ENCODE results near the gene C12orf75. TPM values are rescaled to one million over a fixed set of nuclear protein-coding genes. Genes with fewer than 3 reads are reported as not detected.
"Not testable (repeated sequence)": the region's sequence is repeated elsewhere in the genome, so short reads cannot be mapped to it uniquely, and the experiment has no call there.

The C12orf75 gene
- total RNA-seq, 2 experiments from 2014 or later = 16.7 to 17.0 TPM

GRCh38 chr12:105296116-105297089 lies 34.1 kb upstream of the C12orf75 start:
- Mint-ChIP-seq H3K4me3 (no peak overlapping the region), H3K4me1 (ENCODE audit: low read depth) (no peaks in the 10 kb centered on the region), H3K27me3 (no peaks in the 10 kb centered on the region), H3K36me3 (ENCODE audit: low read depth) (peaks cover 4% of the 10 kb centered on the region), H3K27ac (no peak overlapping the region), H3K9me3 (peaks cover 2% of the 10 kb centered on the region)
- no peak overlapping the region for H3K4me3 ChIP-seq (ENCODE audit: low read length)
- no peak for ATAC-seq (ENCODE audit: poor library complexity)
- POLR2A ChIA-PET = no interaction called here
- intact Hi-C loops (cut with DNase I, micrococcal nuclease) = no loop called here
- H3K36me3 ChIP-seq (ENCODE audit: insufficient read depth, low read length) = no peaks in the 10 kb centered on the region
- H3K27ac ChIP-seq (ENCODE audit: low read depth in 1 of 2, low read length in 2 of 2) = no peak overlapping the region
- no peaks in the 10 kb centered on the region for H3K4me1 ChIP-seq (ENCODE audit: insufficient read depth, low read length)
- DNase-seq = no peak
- no peak for TF ChIP-seq CTCF (IDR thresholded peaks at IDR 0.05)
- H3K27me3 ChIP-seq (ENCODE audit: control insufficient read depth in 1 of 2, insufficient read depth in 2 of 2, low read length in 2 of 2) = no peaks in the 10 kb centered on the region
- CTCF ChIA-PET = interaction anchor here (0.5 to 0.9 kb wide), 2 partner anchors 88 to 1280 kb away, joined by 3 to 4 read pairs; no protein-coding TSS in a partner anchor
- peaks cover 0 to 10% of the 10 kb centered on the region in 2 experiments for H3K9me3 ChIP-seq (ENCODE audit: control insufficient read depth in 1 of 2, insufficient read depth in 1 of 2, low read length in 2 of 2)

- no peaks in the 10 kb centered on the region for H3K36me3 ChIP-seq (ENCODE audit: insufficient read depth, low read length)
- ATAC-seq (ENCODE audit: poor library complexity) (no peak), DNase-seq (no peak)
- no peak for TF ChIP-seq CTCF (IDR thresholded peaks at IDR 0.05)
- H3K27ac ChIP-seq (ENCODE audit: low read depth in 1 of 2, low read length in 2 of 2) = no peak overlapping the region
- Mint-ChIP-seq H3K36me3 (ENCODE audit: low read depth) (peaks cover 4% of the 10 kb centered on the region), H3K27ac (no peak overlapping the region), H3K9me3 (peaks cover 2% of the 10 kb centered on the region), H3K4me3 (no peak overlapping the region), H3K4me1 (ENCODE audit: low read depth) (no peaks in the 10 kb centered on the region), H3K27me3 (no peaks in the 10 kb centered on the region)
- H3K9me3 ChIP-seq (ENCODE audit: control insufficient read depth in 1 of 2, insufficient read depth in 1 of 2, low read length in 2 of 2) = peaks cover 0 to 10% of the 10 kb centered on the region in 2 experiments
- H3K4me3 ChIP-seq (ENCODE audit: low read length) = no peak overlapping the region
- ChIA-PET CTCF (no interaction called here), POLR2A (no interaction called here)
- H3K4me1 ChIP-seq (ENCODE audit: insufficient read depth, low read length) = no peaks in the 10 kb centered on the region
- intact Hi-C loops (cut with DNase I, micrococcal nuclease) = no loop called here
- H3K27me3 ChIP-seq (ENCODE audit: control insufficient read depth in 1 of 2, insufficient read depth in 2 of 2, low read length in 2 of 2) = no peaks in the 10 kb centered on the region
Measured at GRCh38 chr12:105300883-105301282, 29.6 kb upstream of the C12orf75 start.

GRCh38 chr12:105301696-105302095 lies 28.8 kb upstream of the C12orf75 start:
- TF ChIP-seq CTCF (IDR thresholded peaks at IDR 0.05) = no peak
- Mint-ChIP-seq H3K4me3 (no peak overlapping the region), H3K4me1 (ENCODE audit: low read depth) (no peaks in the 10 kb centered on the region), H3K27me3 (no peaks in the 10 kb centered on the region), H3K36me3 (ENCODE audit: low read depth) (peaks cover 4% of the 10 kb centered on the region), H3K27ac (no peak overlapping the region), H3K9me3 (peaks cover 2% of the 10 kb centered on the region)
- Histone ChIP-seq H3K27ac (ENCODE audit: low read depth in 1 of 2, low read length in 2 of 2) (no peak overlapping the region), H3K27me3 (ENCODE audit: control insufficient read depth in 1 of 2, insufficient read depth in 2 of 2, low read length in 2 of 2) (no peaks in the 10 kb centered on the region), H3K4me3 (ENCODE audit: low read length) (no peak overlapping the region), H3K4me1 (ENCODE audit: insufficient read depth, low read length) (no peaks in the 10 kb centered on the region), H3K9me3 (ENCODE audit: control insufficient read depth in 1 of 2, insufficient read depth in 1 of 2, low read length in 2 of 2) (peaks cover 0 to 10% of the 10 kb centered on the region in 2 experiments), H3K36me3 (ENCODE audit: insufficient read depth, low read length) (no peaks in the 10 kb centered on the region)
- POLR2A ChIA-PET = no interaction called here
- intact Hi-C loops (cut with DNase I, micrococcal nuclease) = no loop called here
- CTCF ChIA-PET = no interaction called here
- no peak for ATAC-seq (ENCODE audit: poor library complexity)
- DNase-seq = no peak

- H3K27ac ChIP-seq (ENCODE audit: low read depth in 1 of 2, low read length in 2 of 2); H3K27ac Mint-ChIP-seq; intact Hi-C loops (cut with DNase I, micrococcal nuclease); H3K36me3 ChIP-seq (ENCODE audit: insufficient read depth, low read length); H3K4me1 ChIP-seq (ENCODE audit: insufficient read depth, low read length); H3K27me3 ChIP-seq (ENCODE audit: control insufficient read depth in 1 of 2, insufficient read depth in 2 of 2, low read length in 2 of 2); H3K4me1 Mint-ChIP-seq (ENCODE audit: low read depth); H3K4me3 Mint-ChIP-seq; H3K27me3 Mint-ChIP-seq; H3K9me3 Mint-ChIP-seq; POLR2A ChIA-PET; H3K36me3 Mint-ChIP-seq (ENCODE audit: low read depth); H3K4me3 ChIP-seq (ENCODE audit: low read length); DNase-seq; ATAC-seq (ENCODE audit: poor library complexity); CTCF ChIA-PET: not testable (repeated sequence)
- H3K9me3 ChIP-seq (ENCODE audit: control insufficient read depth in 1 of 2, insufficient read depth in 1 of 2, low read length in 2 of 2) = peaks cover 0 to 10% of the 10 kb centered on the region in 2 experiments
Measured at GRCh38 chr12:105302986-105303385, 27.5 kb upstream of the C12orf75 start.

- H3K4me3 Mint-ChIP-seq; H3K9me3 ChIP-seq (ENCODE audit: control insufficient read depth in 1 of 2, insufficient read depth in 1 of 2, low read length in 2 of 2); CTCF ChIA-PET; H3K27ac Mint-ChIP-seq; H3K4me1 Mint-ChIP-seq (ENCODE audit: low read depth); H3K27me3 Mint-ChIP-seq; DNase-seq; H3K36me3 Mint-ChIP-seq (ENCODE audit: low read depth); H3K4me3 ChIP-seq (ENCODE audit: low read length); intact Hi-C loops (cut with DNase I, micrococcal nuclease); H3K36me3 ChIP-seq (ENCODE audit: insufficient read depth, low read length); H3K27me3 ChIP-seq (ENCODE audit: control insufficient read depth in 1 of 2, insufficient read depth in 2 of 2, low read length in 2 of 2); ATAC-seq (ENCODE audit: poor library complexity); POLR2A ChIA-PET; H3K9me3 Mint-ChIP-seq; H3K4me1 ChIP-seq (ENCODE audit: insufficient read depth, low read length); H3K27ac ChIP-seq (ENCODE audit: low read depth in 1 of 2, low read length in 2 of 2): not testable (repeated sequence)
Measured at GRCh38 chr12:105304626-105305025, 25.9 kb upstream of the C12orf75 start.

Data from CD4-positive, alpha-beta T cell (primary cell).